Transverse colon (tissue), 4 donors: Measurements from ENCODE around the gene NR2F1-AS1. TPM values are rescaled to one million over a fixed set of nuclear protein-coding genes. Genes with fewer than 3 reads are reported as not detected.

Source experiments
- DNase-seq: peaks from one replicate; pipeline ENCODE4 v3.0.0-alpha.2; 2019
- H3K27ac ChIP-seq, 4 donors: fragments of 200-600 bp; sonication (generic); 2 replicates each; pipeline ENCODE4 v1.5.1; 2016 to 2018; ENCODE audit warnings: inconsistent platforms in 4 of 4
- H3K27me3 ChIP-seq: fragments of 200-600 bp; sonication (generic); 2 replicates; pipeline ENCODE4 v1.5.1; 2017; ENCODE audit warnings: inconsistent platforms
- H3K36me3 ChIP-seq, 4 donors: fragments of 200-600 bp; sonication (generic); 2 replicates each; pipeline ENCODE4 v1.5.1; 2017 to 2019; ENCODE audit warnings: inconsistent platforms in 4 of 4
- H3K4me1 ChIP-seq, 4 donors: fragments of 200-600 bp; sonication (generic); 2 replicates each; pipeline ENCODE4 v1.5.1; 2017 to 2020; ENCODE audit warnings: inconsistent platforms in 4 of 4
- H3K4me3 ChIP-seq, 4 donors: fragments of 200-600 bp; sonication (generic); 1 replicate in 1 of 4; 2 replicates in 3 of 4; pipeline versions ENCODE4 v1.5.1 to v1.6.1; 2017 to 2019; ENCODE audit warnings: inconsistent platforms in 4 of 4
- H3K9me3 ChIP-seq, 2 donors: fragments of 200-600 bp; sonication (generic); 2 replicates each; pipeline ENCODE4 v1.5.1; 2017 to 2019; ENCODE audit warnings: inconsistent platforms in 2 of 2
- EP300 ChIP-seq: sonication (generic); formaldehyde crosslinking; IDR thresholded peaks from one replicate; pipeline ENCODE4 v1.6.1; 2017; ENCODE audit warnings: antibody characterized with exemption, low read depth
- POLR2A ChIP-seq: fragments of 450-650 bp; IDR thresholded peaks from one replicate; pipeline ENCODE4 v1.6.1; 2016; ENCODE audit warnings: antibody characterized with exemption, mild to moderate bottlenecking, moderate library complexity
- POLR2AphosphoS5 ChIP-seq, 3 donors: sonication (generic); formaldehyde crosslinking; IDR thresholded peaks; one replicate each; pipeline ENCODE4 v1.6.1; 2016; ENCODE audit warnings: antibody characterized with exemption in 3 of 3
- WGBS, 2 donors: methylation state at CpG; one replicate each; pipeline ENCODE4 v1.1.5; 2018; ENCODE audit warnings: low coverage in 1 of 2; 5-methylcytosine and 5-hydroxymethylcytosine counted together
- in situ Hi-C, 4 donors: fragments of 200-750 bp; cut with MboI; loops; one replicate each; pipeline versions ENCODE4 v1.15.0 to v1.15.1; 2017; ENCODE audit warnings: low sequenced_read_pairs in 3 of 4, low pct_ligation_motif_present in 1 of 4, low pct_unique_long_range_greater_than_20kb in 1 of 4
- intact Hi-C: fragments of 100-400 bp; cut with DNase I; formaldehyde crosslinking; loops from one replicate; pipeline ENCODE4 v1.15.1; 2023; ENCODE audit warnings: low total_unique reads
- total RNA-seq, 4 donors: library from RNA; depleted of rRNA; stranded (reverse); fragments of >200 nt; gene quantifications; one replicate each; pipeline ENCODE4 v1.1.0, GENCODE V29; 2016
- TF ChIP-seq, protein P1 (sequence below), 5 experiments: fragments of 200-600 bp in 3 of 5; fragments of 450-650 bp in 2 of 5; sonication (generic) in 3 of 5; IDR thresholded peaks; 1 replicate in 2 of 5; 2 replicates in 3 of 5; pipeline ENCODE4 v1.5.1; 2016 to 2017; ENCODE audit warnings: antibody characterized with exemption in 5 of 5, inconsistent platforms in 3 of 5, mild to moderate bottlenecking in 2 of 5, moderate library complexity in 1 of 5

The NR2F1-AS1 gene
- total RNA-seq, 4 donors from 2014 or later = 1.2 to 3.7 (median 2.2) TPM

DNA sequence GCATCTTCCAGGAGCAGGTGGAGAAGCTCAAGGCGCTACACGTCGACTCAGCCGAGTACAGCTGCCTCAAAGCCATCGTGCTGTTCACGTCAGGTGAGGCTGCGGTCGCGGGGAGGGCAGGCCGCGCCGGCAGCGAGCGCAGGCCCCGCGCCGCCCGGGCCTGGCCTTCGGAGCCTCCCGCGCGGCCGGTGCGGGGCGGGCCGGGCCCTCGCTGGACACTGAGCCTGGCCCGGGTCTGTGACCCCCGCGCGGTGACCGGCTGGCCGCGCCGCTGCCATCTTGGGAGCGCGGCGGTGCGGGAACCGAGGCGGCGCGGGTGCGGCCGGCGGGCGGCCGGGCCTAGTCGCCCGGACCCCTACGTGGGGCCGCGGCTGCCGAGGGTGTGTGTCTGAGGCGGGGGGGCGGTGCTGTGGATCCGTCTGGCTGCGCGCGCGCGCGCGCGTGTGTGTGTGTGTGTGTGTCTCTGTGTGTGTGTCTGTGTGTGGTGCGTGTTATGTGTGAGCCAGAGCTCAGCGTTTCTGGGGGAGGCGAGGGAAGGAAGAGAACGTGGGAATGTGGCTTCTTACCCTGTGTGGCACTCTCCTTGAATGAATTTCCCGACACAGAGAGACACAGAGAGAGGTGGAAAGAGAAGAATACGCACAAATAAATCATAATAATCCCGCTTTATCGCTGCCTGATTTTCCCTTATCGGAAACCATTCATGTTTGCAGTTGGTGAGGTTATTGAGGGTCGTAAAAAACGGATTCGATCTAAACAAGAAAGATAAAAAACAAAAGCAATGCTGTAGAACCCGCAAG, 7.5 kb upstream of the NR2F1-AS1 start:
- 39 to 59% methylated on average over 8 to 50 of the region's 78 CpGs for WGBS, 2 donors
- no peak for TF ChIP-seq POLR2AphosphoS5 (IDR thresholded peaks at IDR 0.05)
- no peak for TF ChIP-seq EP300
- no peak for TF ChIP-seq POLR2A
- TF ChIP-seq, protein P1, sequence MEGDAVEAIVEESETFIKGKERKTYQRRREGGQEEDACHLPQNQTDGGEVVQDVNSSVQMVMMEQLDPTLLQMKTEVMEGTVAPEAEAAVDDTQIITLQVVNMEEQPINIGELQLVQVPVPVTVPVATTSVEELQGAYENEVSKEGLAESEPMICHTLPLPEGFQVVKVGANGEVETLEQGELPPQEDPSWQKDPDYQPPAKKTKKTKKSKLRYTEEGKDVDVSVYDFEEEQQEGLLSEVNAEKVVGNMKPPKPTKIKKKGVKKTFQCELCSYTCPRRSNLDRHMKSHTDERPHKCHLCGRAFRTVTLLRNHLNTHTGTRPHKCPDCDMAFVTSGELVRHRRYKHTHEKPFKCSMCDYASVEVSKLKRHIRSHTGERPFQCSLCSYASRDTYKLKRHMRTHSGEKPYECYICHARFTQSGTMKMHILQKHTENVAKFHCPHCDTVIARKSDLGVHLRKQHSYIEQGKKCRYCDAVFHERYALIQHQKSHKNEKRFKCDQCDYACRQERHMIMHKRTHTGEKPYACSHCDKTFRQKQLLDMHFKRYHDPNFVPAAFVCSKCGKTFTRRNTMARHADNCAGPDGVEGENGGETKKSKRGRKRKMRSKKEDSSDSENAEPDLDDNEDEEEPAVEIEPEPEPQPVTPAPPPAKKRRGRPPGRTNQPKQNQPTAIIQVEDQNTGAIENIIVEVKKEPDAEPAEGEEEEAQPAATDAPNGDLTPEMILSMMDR (IDR thresholded peaks at IDR 0.05) = no peak
- intact Hi-C loops = loop anchor here (10.0 kb wide), 1 partner anchor 216 kb away; no protein-coding TSS in a partner anchor
- no peak for DNase-seq
- Histone ChIP-seq H3K27ac (no peak overlapping the region), H3K9me3 (no peaks in the 10 kb centered on the region), H3K4me1 (peaks cover 4 to 18% (median 11%) of the 10 kb centered on the region in 4 donors), H3K4me3 (no peak overlapping the region), H3K27me3 (peaks cover 95% of the 10 kb centered on the region), H3K36me3 (no peaks in the 10 kb centered on the region)
- in situ Hi-C loops = loop anchor here in 3 of 4 donors (25.0 kb wide), 2 partner anchors 199 to 324 kb away; no protein-coding TSS in a partner anchor

DNA sequence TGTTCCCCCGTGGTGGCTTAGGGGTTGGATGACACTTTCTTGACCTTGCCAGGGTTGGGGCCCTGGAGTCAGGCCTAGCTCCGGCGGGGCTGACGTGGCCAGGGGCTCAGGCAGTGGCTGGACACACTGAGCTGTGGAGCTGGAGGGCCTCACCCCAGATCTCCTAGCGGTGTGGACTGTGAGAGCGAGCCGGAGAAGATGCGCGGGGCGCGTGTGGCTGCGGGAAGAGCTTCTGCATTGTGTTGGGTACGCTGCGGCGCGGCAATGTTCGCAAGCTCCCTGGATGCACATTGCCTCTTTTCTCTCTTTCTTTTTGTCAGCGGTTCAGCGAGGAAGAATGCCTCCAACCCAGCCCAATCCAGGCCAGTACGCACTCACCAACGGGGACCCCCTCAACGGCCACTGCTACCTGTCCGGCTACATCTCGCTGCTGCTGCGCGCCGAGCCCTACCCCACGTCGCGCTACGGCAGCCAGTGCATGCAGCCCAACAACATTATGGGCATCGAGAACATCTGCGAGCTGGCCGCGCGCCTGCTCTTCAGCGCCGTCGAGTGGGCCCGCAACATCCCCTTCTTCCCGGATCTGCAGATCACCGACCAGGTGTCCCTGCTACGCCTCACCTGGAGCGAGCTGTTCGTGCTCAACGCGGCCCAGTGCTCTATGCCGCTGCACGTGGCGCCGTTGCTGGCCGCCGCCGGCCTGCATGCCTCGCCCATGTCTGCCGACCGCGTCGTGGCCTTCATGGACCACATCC, 6.8 kb upstream of the NR2F1-AS1 start:
- no peak for TF ChIP-seq POLR2A
- no peak for TF ChIP-seq POLR2AphosphoS5 (IDR thresholded peaks at IDR 0.05)
- no peak for TF ChIP-seq EP300
- TF ChIP-seq, protein P1 (IDR thresholded peaks at IDR 0.05) = no peak
- Histone ChIP-seq H3K27me3 (peaks cover 95% of the 10 kb centered on the region), H3K4me3 (no peak overlapping the region), H3K27ac (no peak overlapping the region), H3K36me3 (no peaks in the 10 kb centered on the region), H3K4me1 (peaks cover 4 to 25% (median 14%) of the 10 kb centered on the region in 4 donors), H3K9me3 (no peaks in the 10 kb centered on the region)
- in situ Hi-C loops (loop anchor here in 3 of 4 donors (25.0 kb wide), 2 partner anchors 200 to 325 kb away; no protein-coding TSS in a partner anchor), intact Hi-C loops (loop anchor here (10.0 kb wide), 1 partner anchor 217 kb away; no protein-coding TSS in a partner anchor)
- DNase-seq = no peak
- WGBS, 2 donors = 30% methylated on average over 52 of the region's 59 CpGs; no CpG with 5 or more reads in 1 of the 2 donors

DNA sequence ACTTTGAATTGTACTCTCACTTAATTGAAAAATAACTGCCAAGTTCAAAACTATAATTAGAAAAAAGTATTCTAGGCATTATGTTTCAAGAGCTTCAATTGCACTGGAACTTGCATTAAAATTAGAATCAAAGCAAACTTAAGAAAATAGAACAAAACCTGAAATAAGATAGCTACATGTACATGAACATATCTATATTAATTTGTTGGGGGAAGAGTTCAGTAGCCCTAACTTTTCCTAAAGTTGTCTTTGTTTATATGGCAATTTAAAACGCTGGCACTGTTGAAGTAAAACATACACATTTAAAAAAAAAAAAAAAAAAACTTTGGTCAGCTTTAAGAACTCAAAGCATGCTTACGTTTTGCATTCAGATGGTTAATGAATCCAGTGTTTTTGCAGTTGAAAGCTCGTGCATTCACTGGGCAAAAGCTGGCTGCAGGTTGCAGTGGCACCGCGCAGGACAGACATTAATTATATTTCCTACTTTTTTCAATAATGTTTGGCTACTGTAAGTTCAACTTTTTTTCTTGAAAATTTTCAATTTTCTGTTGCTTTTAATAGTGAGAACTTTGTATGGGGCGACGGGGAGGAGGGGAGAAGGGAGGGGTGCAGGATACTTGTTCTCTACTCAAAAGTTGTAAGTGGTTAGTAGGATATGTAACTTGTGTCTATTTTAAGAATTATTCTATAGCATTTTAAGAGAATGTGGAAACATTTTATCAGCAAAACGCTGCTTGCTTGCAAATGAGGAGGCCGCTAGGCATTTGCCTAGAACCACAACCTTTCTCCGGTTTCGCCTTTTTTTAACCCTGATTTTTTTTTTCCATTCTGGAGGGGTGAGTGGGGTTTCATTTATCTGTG, 5.9 kb upstream of the NR2F1-AS1 start:
- no peak overlapping the region for H3K27ac ChIP-seq
- intact Hi-C loops (loop anchor here (10.0 kb wide), 1 partner anchor 218 kb away; no protein-coding TSS in a partner anchor), in situ Hi-C loops (loop anchor here in 3 of 4 donors (25.0 kb wide), 2 partner anchors 200 to 325 kb away; no protein-coding TSS in a partner anchor)
- 34 to 43% methylated on average over 11 of the region's 11 CpGs for WGBS, 2 donors
- TF ChIP-seq, protein P1 (IDR thresholded peaks at IDR 0.05) = no peak
- TF ChIP-seq POLR2AphosphoS5 (IDR thresholded peaks at IDR 0.05) (no peak), POLR2A (no peak), EP300 (no peak)
- peaks cover 97% of the 10 kb centered on the region for H3K27me3 ChIP-seq
- no peak overlapping the region for H3K4me3 ChIP-seq
- no peaks in the 10 kb centered on the region for H3K36me3 ChIP-seq
- DNase-seq = no peak
- peaks cover 4 to 32% (median 14%) of the 10 kb centered on the region in 4 donors for H3K4me1 ChIP-seq
- no peaks in the 10 kb centered on the region for H3K9me3 ChIP-seq
